GM19099 (cell line): ENCODE results near the gene RAB23.
A peak's percentile ranks its signal among the peaks of the same experiment; 100 is the strongest.

Source experiments
- POLR2A ChIP-seq: IDR thresholded peaks from 3 replicates; pipeline ENCODE4 v1.6.1; 2011; ENCODE audit warnings: low read depth; ENCODE audit not compliant: insufficient read length; ENCODE audit errors: extremely low read depth

The RAB23 gene

DNA sequence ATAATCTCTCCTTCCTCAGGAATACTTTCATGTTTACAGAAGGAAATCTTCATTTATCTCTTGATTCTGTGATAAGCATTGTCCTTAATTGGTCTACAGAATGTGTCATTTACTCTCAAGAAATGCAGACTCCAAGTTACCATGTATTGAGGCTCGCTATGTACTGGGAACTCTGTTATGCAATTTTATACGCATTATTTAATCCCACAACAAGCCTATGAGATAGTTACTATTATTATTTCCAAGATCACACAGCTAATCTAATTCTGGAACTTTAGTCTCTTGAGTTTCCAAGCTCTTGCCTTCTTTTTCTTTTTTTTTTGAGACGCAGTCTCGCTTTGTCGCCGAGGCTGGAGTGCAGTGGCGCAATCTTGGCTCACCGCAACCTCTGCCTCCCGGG, 30.0 kb upstream of the RAB23 start:
- no peak for TF ChIP-seq POLR2A

DNA sequence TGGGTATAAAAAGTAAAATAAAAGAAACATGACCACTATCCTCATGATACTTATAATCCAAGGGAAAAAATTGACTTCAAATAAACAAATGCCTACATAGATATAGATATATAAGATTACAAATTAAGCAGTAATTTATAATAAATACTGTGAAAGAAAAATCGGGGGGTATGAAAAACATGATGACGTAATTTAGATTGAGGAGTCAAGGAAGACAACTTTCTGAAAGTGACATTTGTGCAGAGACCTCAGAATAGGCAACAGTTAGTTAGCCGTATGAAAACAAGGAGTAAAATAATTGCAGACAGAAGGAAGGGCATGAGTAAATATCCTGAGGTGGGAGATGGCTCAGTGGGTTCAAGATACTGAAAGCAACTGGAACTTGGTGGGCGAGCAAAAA, 28.2 kb upstream of the RAB23 start:
- TF ChIP-seq POLR2A, result no peak

DNA sequence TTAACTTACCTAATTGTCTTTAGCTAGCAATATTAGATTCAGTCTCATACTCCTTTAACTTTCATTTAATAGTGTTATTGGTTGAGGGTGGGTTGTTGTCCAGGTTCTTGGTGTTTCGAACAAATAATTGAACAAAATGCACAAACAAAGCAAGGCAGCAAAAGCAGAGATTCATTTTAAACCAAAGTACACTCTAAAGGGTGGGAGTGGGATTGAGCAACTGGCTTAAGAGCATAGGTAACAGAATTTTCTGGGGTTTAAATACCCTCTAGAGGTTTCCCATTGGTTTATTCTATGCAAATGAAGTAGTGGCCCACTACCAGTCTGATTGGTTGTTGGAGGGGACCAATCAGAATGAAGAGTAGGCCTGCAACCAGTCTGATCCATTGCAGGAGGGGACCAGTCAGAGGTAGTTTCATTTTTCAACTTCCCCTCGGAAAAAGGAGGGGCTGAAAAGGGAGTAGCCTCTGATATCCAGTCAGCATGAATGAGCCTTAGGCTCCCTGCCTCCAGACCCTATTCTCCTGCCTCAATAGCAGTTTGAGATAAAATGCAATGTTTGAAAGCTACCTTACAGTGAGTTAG, 26.3 kb upstream of the RAB23 start:
- no peak for TF ChIP-seq POLR2A

DNA sequence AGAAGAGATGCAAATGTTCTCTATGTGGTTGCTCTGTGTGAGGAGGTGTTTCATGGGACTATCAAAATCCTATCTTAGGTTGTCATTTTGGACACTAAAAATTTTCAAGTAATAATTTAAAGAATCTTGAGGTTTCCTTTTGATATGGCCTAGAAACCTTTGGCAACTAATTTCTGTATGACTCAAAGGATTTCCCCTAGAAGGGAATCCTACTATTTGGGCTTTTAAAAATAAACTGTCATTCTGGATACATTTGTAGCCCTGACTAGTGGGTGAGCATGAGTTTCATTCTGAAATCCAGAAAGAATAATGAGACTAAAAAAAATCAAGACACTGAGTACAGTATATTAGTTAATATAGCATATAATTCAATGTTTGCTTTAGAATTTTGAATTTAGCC, 25.5 kb upstream of the RAB23 start:
- TF ChIP-seq POLR2A, result no peak

DNA sequence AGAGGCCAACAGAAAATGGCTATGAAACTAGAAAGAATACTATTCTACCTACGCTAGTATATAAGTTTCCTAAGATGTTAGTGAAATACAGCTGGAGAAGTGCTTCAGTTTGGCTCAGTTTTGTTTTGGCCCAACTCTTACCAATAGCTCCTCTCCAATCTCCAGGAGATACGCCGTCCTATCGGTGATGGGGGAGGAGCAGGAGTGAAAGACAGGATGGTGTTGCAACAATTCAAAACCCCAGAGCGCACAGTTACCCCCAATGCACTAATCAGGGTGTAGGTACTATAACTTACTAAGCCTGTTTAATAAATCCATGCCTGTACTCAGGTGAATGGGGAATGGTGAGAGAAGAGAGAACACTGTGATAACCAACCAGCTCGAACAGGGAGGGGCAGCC, 24.2 kb upstream of the RAB23 start:
- no peak for TF ChIP-seq POLR2A

DNA sequence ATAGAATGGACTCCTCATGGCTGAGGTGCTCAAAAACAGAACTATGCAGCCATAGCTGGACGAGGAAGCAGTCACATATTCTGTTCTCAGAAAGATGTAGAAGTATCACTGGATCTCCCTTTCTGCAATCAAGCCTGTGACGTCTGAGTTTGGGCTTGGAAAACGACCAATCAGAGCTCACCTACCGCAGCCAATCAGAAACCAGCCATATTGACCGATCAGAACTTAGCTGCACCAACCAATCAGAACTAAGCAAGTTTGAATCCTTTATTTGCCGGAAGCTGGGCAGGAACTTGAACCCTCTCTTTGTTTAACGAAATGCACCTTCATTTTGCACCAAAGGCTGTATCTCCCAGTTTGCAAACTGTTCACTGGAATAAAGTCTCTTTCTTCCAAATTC, 21.8 kb upstream of the RAB23 start:
- TF ChIP-seq POLR2A, result no peak

DNA sequence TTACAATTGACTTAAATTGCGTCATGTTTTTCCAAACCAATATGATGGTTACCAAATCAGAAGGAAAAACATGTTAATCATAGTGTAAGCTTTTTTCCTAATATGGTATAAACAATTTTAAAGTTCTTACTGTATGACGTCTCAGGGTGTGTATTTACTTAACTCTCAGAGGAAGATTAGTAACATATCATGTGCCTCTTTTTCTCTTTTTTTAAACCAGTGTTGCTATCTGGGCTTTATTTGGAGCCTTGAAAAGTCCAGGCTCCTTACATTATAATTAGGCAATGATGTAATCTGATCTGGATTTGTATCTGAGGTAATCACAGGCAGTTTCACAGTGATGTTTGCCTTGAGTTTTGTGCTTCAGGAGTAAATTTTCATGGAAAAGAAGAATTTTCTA, 20.4 kb upstream of the RAB23 start:
- no peak for TF ChIP-seq POLR2A

DNA sequence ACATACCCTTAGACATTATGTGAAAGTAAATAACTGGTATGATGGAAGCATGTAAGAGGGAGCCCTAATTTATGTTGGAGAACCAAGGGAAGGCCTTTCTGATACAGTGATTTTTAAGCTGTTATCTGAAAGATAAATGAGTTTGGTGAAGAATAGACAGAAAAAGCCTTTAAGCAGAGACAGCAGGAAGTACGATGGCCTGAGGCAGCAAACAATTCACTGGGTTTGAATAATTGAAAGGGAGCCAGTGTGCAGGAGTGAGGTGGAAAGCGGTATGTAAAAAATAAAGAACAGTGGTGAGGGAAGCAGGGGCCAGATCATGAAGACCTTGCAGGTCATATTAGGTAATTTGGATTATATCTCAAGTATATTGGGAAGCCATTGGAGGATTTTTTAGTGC, 4.1 kb upstream of the RAB23 start:
- TF ChIP-seq POLR2A, result no peak

DNA sequence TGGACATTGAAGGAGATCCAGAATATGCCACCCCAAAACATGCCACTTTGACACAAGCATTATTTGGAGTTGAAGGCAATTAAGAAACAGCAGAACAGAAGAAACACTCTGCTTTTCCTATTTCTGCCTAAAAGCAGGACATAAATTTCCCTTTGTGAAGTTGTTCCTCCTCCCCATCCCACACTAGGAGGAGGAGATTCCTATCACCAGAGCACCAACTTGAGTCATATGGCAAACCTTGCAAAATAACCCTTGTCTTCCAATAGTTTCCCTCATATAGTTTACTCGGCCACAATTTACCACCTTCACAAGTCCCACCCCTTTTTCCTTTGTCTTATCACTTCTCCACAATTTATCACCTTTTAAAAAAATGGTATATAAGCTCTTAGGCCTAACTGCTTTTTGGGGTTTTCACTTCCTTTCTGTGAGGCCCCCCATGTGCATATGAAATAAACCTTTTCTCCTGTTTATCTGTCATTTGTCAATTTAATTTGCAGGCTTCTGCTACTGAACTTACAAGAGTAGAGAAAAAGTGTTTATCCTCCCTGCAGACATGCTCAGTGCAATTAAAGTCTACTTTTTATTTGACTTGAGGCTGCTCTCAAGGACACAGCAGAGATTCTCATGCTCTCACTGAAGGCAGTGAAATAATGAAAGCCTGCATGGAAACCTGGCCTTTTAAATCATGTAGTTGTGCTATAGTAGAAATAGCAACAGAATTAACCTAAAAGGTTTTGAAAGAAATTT, 2.8 kb upstream of the RAB23 start:
- TF ChIP-seq POLR2A, result no peak

DNA sequence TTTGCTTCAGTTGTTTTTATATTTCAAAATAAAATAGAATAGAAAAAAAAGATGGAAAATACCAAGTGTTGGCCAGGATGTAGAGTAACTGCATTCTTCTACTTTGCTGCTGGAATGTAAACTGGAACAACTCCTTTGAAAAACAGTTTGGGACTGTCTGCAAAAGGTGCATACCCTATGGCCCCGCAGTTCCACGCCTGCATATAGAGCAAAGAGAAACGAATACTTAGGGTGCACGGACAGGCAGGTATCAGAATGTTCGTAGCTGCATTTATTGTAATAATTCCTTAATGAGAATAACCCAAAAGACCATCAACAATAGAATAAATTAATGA, 603 bp upstream of the RAB23 start:
- no peak for TF ChIP-seq POLR2A

DNA sequence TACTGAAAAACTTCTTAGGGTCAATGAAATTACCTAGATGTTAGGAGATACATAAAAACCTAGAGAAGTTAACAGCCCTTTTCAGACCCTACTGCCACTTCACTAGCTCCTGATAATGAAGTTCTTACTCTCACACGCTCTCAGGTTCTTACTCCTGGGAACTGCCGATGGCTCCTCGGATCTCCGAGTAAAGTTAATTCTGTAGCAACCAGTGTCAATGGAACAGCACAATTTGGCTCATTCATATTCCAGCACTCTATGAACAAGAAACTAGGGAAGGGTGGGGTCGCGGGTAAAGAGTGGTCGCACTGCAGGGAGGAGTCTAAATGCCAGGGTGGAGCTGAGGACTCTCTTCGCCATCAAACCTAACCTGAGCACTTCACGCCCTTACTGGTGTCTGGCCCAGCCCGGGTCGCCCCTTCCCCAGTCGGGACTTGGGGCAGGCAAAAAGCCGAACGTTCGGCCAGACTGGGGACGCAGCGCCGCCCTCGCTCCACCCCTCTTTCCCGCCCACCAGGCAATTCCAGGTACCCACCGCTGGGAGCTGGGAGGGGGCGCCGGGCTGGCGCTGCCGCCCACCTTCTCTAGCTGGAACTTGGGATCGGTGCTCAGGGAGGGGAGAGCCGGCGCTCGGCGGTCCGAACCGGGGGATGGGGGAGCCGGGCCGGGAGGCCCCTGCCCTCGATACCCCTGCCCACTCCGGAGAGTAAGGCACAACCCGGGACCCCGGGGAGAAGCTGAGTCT, 744 bp downstream of the RAB23 start:
- peak; percentile 53 for TF ChIP-seq POLR2A

DNA sequence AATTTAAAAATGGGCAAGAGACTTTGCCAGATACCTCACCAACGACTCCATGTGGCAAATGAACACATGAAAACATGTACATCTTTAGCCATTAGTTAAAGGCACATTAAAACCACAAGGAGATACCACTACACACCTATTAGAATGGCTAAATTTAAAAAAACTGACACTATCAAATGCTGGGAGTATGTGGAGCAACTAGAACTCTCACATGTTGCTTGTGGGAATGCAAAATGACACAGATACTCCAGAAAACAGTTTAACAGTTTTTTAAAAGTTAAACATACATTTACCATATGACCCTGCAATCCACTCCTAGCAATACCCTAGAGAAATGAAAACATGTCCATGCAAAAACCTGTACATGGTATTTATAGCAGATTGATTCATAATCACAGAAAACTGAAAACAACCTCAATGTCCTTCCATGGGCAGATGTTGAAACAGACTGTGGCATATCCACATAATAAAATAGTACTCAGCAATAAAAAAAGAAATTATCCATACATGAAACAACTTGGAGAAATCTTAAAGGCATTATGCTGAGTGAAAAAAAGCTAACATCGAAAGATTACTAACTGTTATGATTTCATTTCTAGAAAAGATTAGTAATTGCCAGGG, 1.9 kb downstream of the RAB23 start:
- TF ChIP-seq POLR2A, result no peak

DNA sequence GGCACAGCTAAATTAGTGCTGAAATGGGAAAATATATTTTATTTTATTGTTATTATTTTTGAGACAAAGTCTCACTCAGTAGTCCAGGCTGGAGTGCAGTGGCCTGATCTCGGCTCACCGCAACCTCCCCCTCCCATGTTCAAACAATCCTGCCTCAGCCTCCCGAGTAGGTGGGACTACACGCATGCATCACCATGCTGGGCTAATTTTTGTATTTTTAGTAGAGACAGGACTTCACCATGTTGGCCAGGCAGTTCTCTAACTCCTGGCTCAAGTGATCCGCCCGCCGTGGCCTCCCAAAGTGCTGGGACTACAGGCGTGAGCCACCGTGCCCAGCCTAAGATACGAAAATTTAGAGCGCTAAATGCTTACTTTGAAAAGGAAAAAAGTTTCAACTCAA, 4.8 kb downstream of the RAB23 start:
- TF ChIP-seq POLR2A, result no peak

DNA sequence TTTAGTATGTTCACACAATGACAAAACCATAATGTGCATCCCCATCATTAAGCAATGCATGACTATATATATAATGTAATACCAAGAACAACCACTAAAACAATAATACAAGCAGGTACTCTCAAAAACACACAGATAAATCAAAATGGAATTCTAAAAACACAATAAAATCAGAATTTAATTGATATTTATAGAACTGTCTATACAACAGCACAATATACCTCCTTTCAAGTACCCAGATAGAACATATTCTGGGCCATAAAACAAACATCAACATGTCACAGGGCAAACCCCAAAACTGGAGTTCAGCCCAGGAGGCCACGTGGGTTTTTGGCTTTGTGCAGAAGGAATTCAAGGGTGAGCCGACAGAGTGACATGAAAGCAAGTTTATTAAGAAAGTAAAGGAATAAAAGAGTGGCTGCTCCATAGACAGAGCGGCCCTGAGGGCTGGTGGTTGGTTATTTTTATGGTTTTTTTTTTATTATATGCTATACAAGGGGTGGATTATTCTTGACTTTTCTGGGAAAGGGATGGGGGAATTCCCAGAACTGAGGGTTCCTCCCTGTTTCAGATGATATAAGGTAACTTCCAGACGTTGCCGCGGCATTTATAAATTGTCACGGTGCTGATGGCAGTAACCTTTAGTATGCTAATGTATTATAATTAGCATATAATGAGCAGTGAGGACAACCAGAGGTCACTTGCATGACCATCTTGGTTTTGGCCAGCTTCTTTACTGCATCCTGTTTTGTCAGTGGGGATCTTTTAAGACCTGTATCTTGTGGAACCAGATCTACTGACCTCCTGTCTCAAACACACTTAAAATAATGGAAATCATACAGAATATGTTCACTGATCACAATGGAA, 5.6 kb downstream of the RAB23 start:
- TF ChIP-seq POLR2A, result no peak

DNA sequence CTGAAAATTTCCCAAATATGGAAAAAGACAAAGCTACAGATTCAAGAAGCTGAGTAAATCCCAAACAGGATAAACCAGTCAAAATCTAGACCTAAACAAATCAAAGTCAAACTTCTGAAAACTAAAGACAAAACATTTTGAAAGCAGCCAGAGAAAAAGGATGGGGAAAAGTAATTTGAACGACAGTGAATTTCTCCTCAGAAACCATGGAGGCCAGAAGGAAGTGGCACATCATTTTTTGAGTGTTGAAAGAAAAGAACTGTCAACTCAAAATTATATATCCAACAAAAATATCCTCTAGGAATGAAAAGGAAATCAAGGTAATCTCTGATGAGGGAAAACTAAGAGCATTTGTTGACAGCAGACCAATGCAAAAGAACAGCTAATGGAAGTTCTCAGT, 6.8 kb downstream of the RAB23 start:
- TF ChIP-seq POLR2A, result no peak
